Glutamatergic neuron (in vitro differentiated cells): ENCODE data around the gene SLC25A44. TPM values are rescaled to one million over a fixed set of nuclear protein-coding genes. Genes with fewer than 3 reads are reported as not detected.
A peak's percentile ranks its signal among the peaks of the same experiment; 100 is the strongest.

Experiments used
- DNase-seq: peaks from one replicate; pipeline ENCODE4 v3.0.0; 2022
- H3K27ac Mint-ChIP-seq: one replicate; pipeline ENCODE4 v1.8.0; 2020; ENCODE audit warnings: mild to moderate bottlenecking, mixed read lengths, inconsistent platforms; ENCODE audit not compliant: unreplicated experiment
- H3K27me3 Mint-ChIP-seq: one replicate; pipeline ENCODE4 v1.8.0; 2020; ENCODE audit warnings: mild to moderate bottlenecking, moderate library complexity, mixed read lengths, inconsistent platforms; ENCODE audit not compliant: unreplicated experiment
- H3K36me3 Mint-ChIP-seq: one replicate; pipeline ENCODE4 v1.8.0; 2020; ENCODE audit warnings: mild to moderate bottlenecking, mixed read lengths, inconsistent platforms; ENCODE audit not compliant: unreplicated experiment
- H3K4me1 Mint-ChIP-seq: one replicate; pipeline ENCODE4 v1.8.0; 2020; ENCODE audit warnings: mild to moderate bottlenecking, low read depth, mixed read lengths, inconsistent platforms; ENCODE audit not compliant: unreplicated experiment
- H3K4me3 Mint-ChIP-seq: one replicate; pipeline ENCODE4 v1.8.0; 2020; ENCODE audit warnings: mild to moderate bottlenecking, mixed read lengths, inconsistent platforms; ENCODE audit not compliant: unreplicated experiment
- H3K9me3 Mint-ChIP-seq: one replicate; pipeline ENCODE4 v1.8.0; 2020; ENCODE audit warnings: mild to moderate bottlenecking, moderate library complexity, mixed read lengths, inconsistent platforms; ENCODE audit not compliant: unreplicated experiment
- total RNA-seq: library from RNA; stranded (reverse); fragmentation: NEBNext Ultra II Directional; extraction: Animal tissue kit (Norgen Biotek cat#: 25700); gene quantifications from one replicate; pipeline ENCODE4 v1.2.1, GENCODE V29; 2021; ENCODE audit not compliant: unreplicated experiment
- TF ChIP-seq, protein P1 (sequence below): fragments of 200-600 bp; sonication (generic); IDR thresholded peaks from one replicate; pipeline ENCODE4 v1.5.0; 2021; ENCODE audit not compliant: partially characterized antibody, unreplicated experiment

The SLC25A44 gene
- total RNA-seq, 1 donor from 2014 or later: 66.0 TPM

DNA sequence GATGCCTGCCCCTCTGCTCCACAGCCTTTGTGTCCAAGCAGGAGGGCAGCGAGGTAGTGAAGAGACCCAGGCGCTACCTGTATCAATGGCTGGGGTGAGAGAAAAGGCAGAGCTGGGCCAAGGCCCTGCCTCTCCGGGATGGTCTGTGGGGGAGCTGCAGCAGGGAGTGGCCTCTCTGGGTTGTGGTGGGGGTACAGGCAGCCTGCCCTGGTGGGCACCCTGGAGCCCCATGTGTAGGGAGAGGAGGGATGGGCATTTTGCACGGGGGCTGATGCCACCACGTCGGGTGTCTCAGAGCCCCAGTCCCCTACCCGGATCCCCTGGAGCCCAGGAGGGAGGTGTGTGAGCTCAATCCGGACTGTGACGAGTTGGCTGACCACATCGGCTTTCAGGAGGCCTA is 48.8 kb downstream of the SLC25A44 start:
- Mint-ChIP-seq H3K9me3 (no peaks in the 10 kb centered on the region), H3K27me3 (peaks cover 20% of the 10 kb centered on the region), H3K4me1 (peaks cover 3% of the 10 kb centered on the region), H3K4me3 (no peak overlapping the region), H3K36me3 (no peaks in the 10 kb centered on the region), H3K27ac (no peak overlapping the region)
- TF ChIP-seq, protein P1, sequence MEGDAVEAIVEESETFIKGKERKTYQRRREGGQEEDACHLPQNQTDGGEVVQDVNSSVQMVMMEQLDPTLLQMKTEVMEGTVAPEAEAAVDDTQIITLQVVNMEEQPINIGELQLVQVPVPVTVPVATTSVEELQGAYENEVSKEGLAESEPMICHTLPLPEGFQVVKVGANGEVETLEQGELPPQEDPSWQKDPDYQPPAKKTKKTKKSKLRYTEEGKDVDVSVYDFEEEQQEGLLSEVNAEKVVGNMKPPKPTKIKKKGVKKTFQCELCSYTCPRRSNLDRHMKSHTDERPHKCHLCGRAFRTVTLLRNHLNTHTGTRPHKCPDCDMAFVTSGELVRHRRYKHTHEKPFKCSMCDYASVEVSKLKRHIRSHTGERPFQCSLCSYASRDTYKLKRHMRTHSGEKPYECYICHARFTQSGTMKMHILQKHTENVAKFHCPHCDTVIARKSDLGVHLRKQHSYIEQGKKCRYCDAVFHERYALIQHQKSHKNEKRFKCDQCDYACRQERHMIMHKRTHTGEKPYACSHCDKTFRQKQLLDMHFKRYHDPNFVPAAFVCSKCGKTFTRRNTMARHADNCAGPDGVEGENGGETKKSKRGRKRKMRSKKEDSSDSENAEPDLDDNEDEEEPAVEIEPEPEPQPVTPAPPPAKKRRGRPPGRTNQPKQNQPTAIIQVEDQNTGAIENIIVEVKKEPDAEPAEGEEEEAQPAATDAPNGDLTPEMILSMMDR: no peak
- no peak for DNase-seq

DNA sequence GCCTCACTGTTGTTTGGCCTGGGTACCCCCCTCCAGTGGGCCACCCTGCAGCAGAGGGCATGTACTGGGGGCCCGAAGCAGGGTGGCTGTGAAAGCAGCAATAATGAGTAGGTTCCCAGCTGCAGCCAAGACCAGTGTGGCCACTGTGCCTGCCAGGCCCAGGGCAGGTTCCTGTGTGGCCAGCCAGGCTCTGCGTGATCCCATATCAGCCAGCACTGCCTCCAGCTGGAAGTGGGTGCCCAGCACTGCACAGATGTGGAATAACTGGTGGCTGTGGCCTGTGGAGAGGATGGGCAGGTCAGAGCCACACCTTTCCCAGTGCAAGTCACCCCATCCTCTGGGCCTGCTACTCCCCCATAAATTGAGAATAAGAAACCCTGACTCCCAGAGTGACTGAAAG is 50.2 kb downstream of the SLC25A44 start:
- H3K36me3 Mint-ChIP-seq: no peaks in the 10 kb centered on the region
- no peak overlapping the region for H3K4me3 Mint-ChIP-seq
- DNase-seq: no peak
- H3K27me3 Mint-ChIP-seq: peaks cover 20% of the 10 kb centered on the region
- peaks cover 4% of the 10 kb centered on the region for H3K4me1 Mint-ChIP-seq
- TF ChIP-seq, protein P1: no peak
- no peak overlapping the region for H3K27ac Mint-ChIP-seq
- no peaks in the 10 kb centered on the region for H3K9me3 Mint-ChIP-seq

DNA sequence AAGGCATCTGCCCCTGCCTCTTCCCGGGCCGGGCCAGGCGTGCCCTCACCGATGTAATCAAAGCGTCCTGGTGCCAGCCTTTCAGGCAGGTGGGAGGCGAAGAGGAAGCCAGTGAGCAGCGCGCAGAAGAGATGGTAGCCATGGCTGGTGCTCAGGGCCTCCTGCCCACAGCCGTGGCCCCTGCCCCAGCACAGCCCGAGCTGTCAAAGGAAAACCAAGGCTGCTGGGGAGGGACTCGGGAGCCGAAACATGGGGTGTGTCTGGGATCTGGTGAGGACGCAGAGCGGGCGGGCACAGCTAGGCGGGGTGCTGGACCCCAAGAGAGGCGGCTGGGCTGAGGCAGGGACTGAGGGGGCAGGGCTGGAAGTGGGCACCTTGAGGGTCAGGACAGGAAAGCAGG is 50.8 kb downstream of the SLC25A44 start:
- no peak overlapping the region for H3K27ac Mint-ChIP-seq
- peak overlapping the region; percentile 3 for H3K4me3 Mint-ChIP-seq
- H3K4me1 Mint-ChIP-seq: peaks cover 4% of the 10 kb centered on the region
- TF ChIP-seq, protein P1: no peak
- peaks cover 20% of the 10 kb centered on the region for H3K27me3 Mint-ChIP-seq
- no peak for DNase-seq
- no peaks in the 10 kb centered on the region for H3K9me3 Mint-ChIP-seq
- no peaks in the 10 kb centered on the region for H3K36me3 Mint-ChIP-seq

DNA sequence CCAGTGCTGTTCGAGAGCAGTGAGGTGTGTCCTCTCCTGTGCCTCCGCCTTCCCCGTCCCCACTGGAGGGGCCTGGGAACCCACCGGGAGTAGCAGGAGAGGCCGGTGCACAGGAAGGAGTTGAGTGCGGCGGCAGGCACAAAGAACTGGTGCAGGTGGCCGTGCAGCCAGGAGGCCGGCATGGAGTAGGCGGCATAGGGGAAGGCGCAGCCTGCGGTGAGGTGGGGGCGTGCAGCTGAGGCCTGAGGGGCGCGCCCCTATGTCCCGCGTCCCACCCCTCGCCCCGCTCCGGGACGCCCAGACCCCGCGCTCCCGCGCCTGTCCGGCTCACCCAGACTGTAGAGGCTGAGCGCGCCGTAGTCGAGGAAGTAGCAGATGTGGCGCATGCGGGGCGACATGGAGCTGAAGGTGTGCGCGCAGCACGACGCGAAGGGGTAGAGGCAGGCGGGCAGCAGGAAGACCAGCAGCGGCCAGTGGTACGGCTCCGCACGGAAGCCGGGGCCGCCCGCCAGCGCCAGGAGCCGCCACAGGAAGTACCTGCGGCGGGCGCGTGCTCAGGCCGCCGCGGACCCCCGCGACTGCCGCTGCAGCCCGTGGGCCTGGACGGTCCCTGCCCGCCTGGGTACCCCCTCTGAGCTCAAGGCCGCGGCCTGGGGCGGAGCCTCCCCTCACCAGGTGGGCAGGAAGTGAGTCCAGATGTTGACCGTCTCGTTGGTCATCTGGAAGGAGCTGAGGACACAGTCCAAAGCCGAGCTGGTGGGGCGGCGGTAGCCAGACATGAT is 51.7 kb downstream of the SLC25A44 start:
- TF ChIP-seq, protein P1: no peak
- H3K27me3 Mint-ChIP-seq: peaks cover 15% of the 10 kb centered on the region
- H3K9me3 Mint-ChIP-seq: peaks cover 1% of the 10 kb centered on the region
- no peaks in the 10 kb centered on the region for H3K36me3 Mint-ChIP-seq
- DNase-seq: peak; percentile 47
- H3K4me1 Mint-ChIP-seq: peaks cover 9% of the 10 kb centered on the region
- peak overlapping the region; percentile 70 for H3K4me3 Mint-ChIP-seq
- H3K27ac Mint-ChIP-seq: peak overlapping the region; percentile 0

DNA sequence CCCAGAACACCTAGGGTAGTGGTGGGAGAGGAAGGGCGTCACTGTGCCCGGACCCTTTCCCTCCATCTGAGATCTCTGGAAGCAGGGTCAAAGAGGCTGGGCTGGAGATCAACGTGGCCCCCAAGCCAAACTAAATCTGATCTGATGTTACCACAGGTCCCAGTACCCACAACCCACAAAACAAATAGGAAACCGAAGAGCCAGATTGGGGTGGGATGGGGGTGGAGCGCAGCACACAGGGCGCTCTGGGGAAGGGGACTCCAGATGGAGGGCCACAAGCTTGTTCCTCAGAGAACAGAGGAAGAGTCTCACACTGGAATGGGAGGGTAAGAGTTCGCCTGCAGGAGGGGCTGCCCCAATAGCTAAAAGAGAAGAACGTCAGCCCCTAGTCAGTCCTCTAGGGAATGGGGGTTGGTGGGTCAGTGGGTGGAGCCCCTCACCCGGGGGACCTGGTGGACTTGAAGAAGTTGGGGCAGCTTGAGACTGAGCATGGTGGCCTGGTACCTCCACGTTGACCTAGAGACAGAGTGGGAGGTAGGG is 52.4 kb downstream of the SLC25A44 start:
- TF ChIP-seq, protein P1: no peak
- H3K4me1 Mint-ChIP-seq: peaks cover 12% of the 10 kb centered on the region
- peaks cover 3% of the 10 kb centered on the region for H3K9me3 Mint-ChIP-seq
- DNase-seq: no peak
- no peaks in the 10 kb centered on the region for H3K36me3 Mint-ChIP-seq
- no peak overlapping the region for H3K4me3 Mint-ChIP-seq
- H3K27ac Mint-ChIP-seq: no peak overlapping the region
- H3K27me3 Mint-ChIP-seq: peaks cover 15% of the 10 kb centered on the region
